T47D (cell line): Measurements from ENCODE around the gene ZNF205.
"Not testable (repeated sequence)": the region's sequence is repeated elsewhere in the genome, so short reads cannot be mapped to it uniquely, and the experiment has no call there.

Source experiments
- DNase-seq, 2 experiments: peaks; one replicate each; pipeline versions ENCODE4 v3.0.0 to v3.0.0-alpha.2; 2011 to 2012; ENCODE audit warnings: low read depth in 1 of 2, low spot score in 1 of 2
- JUND ChIP-seq: IDR thresholded peaks from 2 replicates; pipeline ENCODE4 v1.6.1; 2012; ENCODE audit warnings: low read depth
- in situ Hi-C: cut with HindIII; loops from 2 replicates; pipeline ENCODE4 v1.10.0; 2016; ENCODE audit warnings: low sequenced_read_pairs, low pct_unique_long_range_greater_than_20kb

ZNF205 gene

DNA sequence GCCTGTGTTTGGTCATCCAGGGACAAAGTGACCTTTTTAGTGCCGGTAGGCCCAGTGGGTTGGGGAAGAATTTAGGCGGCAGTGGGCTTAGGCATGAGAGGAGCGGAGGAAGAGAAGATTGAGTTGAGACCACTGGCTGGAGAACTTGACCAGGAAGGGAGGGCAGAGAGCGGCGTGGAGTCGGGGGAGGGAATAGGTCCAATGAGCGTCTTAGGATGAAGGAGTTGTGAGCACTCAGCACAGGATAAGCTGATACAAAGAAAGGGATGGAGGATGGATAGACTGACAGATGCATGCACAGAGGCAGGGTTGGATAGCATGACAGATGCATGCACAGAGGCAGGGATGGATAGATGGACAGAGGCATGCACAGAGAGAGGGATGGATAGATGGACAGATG, 38.9 kb upstream of the ZNF205 start:
- no peak for TF ChIP-seq JUND
- DNase-seq = no peak
- in situ Hi-C loops = no loop called here

DNA sequence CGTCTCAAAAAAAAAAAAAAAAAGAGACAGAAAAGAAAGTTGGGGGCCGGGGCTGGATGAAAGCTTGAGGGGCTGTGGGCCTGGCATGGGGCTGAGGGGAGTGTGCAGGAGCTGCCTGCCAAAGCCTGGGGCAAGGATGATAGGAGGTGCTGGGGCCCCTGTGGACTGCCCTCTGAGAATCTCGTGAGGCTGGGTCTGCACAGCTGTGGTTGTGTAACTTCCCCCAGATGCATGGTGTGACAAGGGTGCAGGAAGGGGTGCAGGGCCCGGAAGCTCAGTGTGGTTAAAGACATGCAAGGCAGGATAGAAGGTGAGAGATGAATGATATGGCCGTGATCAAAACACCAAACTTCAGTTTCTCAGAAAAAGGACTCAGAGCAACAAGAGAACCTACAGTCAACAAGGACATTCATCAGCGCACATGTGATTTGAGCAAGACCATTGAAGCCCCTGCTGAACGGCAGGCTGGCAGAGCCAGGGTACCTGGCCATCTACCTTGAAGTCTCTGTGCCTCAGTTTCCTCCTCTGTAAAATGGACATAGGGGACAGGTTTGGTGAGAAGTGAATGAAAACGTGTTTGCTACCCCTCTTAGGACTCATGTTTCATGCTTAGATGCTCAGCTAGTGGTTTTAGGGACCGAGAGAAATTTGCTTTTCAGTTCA, 37.4 kb upstream of the ZNF205 start:
- DNase-seq = no peak
- in situ Hi-C loops = no loop called here
- TF ChIP-seq JUND = no peak

DNA sequence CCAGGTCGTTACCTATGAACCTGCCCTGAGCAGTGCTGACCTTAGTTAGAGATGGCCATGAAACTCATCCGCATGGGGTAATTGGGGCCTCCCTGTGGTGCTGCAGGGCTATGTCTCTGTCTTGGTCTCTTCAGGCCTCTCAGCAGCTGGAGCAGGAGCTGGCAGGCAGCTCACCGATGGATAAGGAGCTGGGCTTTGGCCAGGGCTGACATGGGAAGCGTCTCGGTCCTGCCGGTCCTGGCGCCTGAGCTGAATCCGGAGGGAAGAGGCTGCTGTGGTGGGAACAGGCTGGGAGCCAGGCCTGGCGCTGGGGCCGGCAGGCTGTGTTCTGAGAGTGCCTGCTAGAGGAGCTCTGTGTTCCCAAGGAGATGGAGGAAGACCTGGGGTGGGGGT, 36.9 kb upstream of the ZNF205 start:
- in situ Hi-C loops = no loop called here
- no peak for TF ChIP-seq JUND
- DNase-seq = no peak

DNA sequence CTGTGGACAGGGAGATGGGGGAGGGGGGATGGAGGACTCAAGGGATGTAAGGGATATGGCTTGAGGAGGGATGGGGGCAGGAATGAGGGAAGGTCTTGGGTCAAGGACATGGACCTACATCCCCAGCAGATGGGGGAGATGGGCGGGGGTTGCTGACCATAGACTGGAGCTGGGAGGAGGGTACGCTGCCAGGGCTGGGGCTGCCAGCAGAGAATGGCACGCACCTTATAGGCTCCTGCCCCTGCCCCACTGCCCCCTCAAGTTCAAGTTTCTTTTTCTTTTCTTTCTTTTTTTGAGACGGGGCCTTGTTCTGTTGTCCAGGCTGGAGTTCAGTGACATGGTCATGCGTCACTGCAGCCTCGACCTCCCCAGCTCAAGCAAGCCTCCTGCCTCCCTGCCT, 36.4 kb upstream of the ZNF205 start:
- in situ Hi-C loops, DNase-seq: not testable (repeated sequence)

DNA sequence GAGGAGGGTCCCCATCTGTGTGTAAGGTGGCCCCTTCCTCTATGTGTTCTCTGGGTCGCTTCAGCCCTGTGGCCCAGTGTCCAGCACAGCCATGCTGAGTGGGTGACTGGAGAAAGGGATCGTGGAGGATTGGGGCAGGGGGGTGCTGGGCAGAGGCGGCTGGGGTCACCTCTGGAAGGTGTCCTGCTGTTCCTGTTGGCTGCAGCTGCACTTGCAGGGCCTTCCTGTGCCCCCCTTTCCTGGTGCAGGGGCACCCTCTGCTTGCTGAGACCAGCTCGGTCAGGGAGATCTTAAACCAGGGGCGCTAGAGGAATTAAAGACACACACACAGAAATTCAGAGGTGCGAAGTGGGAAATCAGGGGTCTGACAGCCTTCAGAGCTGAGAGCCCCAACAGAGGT, 35.8 kb upstream of the ZNF205 start:
- no peak for TF ChIP-seq JUND
- in situ Hi-C loops = no loop called here
- no peak for DNase-seq

DNA sequence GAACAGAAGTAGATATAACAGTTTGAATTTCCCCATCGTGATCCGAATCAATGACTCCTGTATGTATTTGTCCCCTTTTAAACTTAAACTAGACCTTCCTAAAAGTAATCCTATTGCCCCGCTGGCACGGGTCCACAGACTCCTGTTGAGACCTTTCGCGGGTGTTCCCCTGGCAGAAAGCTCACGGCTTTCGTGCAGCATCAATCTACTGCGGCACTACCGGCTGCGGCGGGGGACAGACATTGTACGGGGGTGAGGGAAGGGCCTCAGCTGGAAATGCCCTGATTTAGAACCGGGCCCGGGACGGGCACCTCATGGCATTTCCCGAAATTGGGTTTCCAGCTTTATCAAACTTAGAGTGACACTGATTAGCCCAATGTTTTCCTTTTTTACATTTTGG, 32.4 kb upstream of the ZNF205 start:
- no peak for TF ChIP-seq JUND
- in situ Hi-C loops = no loop called here
- no peak for DNase-seq

DNA sequence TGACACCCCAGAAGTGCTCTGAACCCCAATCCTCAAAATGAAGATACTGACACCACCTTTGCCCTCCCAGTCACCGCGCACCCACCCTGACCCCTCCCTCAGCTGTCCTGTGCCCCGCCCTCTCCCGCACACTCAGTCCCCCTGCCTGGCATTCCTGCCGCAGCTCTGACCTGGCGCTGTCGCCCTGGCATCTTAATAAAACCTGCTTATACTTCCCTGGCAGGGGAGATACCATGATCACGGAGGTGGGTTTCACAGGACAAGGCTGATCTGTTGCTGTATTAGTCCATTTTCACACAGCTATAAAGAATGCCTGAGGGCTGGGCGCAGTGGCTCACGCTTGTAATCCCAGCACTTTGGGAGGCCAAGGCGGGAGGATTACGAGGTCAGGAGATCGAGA, 30.4 kb upstream of the ZNF205 start:
- DNase-seq, in situ Hi-C loops: not testable (repeated sequence)

DNA sequence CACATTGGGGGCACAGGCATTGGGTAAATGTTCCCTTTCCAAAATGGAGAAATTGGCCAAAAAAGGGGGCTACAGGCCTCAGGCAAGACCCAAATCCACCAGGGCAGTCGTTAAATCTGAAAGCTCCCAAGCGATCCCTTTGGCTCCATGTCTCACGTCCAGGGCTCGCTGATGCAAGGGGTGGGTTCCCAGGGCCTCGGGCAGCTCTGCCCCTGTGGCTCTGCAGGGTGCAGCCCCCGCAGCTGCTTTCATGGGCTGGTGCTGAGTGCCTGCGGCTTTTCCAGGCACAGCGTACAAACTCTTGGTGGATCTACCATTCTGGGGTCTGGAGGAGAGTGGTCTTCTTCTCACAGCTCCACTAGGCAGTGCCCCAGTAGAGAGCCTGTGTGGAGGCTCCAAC, 29.0 kb upstream of the ZNF205 start:
- DNase-seq, in situ Hi-C loops: not testable (repeated sequence)

DNA sequence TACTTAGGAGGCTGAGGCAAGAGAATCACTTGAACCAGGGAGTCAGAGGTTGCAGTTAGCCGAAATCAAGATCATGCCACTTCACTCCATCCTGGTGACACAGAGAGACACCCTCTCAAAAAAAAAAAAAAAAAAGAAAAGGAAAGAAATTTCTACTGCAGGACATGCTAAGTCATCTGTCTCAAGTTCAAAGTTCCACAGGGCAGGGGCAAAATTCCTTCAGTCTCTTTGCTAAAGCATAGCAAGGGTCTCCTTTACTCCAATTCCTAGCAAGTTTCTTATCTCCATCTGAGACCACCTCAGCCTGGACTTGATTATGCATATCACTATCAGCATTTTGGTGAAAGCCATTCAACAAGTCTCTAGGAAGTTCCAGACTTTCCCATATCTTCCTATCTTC, 27.9 kb upstream of the ZNF205 start:
- TF ChIP-seq JUND = no peak
- no peak for DNase-seq
- in situ Hi-C loops = no loop called here

DNA sequence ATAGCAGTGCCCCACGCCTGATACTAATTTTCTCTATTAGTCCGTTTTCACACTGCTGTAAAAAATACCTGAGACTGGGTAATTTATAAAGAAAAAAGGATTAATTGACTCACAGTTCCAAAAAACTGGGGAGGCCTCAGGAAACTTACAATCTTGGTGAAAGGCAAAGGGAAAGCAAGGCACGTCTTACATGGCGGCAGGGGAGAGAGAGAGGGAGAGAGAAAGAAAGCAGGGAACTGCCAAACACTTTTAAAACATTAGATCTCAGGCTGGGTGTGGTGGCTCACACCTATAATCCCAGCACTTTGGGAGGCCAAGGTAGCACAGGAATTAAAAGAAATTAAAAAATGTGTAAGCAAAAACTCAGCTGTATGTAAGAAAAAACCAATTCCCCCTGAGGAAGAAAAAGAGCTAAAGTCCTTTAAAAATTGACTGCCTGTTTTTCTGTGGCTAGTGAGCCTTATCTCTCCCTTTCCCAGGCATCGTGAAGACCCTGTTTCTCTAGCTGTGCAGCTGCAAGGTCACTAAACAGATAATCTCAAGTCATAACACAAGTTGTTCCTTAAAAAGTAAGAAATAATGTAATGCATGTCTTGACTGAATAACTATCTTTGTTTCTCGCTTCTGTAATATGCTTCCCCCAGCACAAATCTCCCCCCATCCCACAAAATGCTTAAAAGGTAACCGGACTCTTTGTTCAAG, 27.3 kb upstream of the ZNF205 start:
- in situ Hi-C loops = no loop called here
- no peak for TF ChIP-seq JUND

DNA sequence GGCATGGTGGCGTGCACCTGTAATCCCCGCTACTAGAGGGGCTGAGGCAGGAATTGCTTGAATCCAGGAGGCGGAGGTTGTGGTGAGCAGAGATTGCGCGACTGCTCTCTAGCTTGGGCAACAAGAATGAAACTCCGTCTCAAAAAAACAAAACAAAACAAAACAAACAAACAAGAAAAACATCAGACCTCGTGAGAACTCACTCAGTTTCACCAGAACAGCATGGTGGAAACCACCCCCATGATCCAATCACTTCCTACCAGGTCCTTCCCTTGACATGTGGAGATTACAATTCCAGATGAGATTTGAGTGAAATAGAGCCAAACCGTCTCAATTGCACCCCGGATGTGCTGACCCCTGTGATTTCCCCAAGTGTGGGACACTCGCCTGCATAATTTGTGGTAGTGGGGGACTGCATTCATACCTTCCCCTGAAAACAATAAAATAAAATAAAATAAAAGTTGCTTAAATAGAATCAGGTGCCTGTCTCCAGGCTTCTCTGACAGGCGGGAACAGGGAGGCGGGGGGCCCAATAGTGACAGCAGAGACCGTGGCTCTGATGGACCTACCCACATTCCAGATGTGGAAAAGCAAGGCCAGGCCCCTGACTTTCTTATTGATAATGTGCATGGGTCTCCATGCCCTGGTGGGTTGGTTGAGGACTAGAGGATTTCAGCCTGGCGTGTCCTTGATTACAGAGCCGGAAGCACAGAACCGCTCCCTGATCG, 26.4 kb upstream of the ZNF205 start:
- no peak for DNase-seq
- no peak for TF ChIP-seq JUND
- in situ Hi-C loops = no loop called here

More for the DNA sequence above, 27.3 kb upstream of the ZNF205 start:
- no peak for DNase-seq

DNA sequence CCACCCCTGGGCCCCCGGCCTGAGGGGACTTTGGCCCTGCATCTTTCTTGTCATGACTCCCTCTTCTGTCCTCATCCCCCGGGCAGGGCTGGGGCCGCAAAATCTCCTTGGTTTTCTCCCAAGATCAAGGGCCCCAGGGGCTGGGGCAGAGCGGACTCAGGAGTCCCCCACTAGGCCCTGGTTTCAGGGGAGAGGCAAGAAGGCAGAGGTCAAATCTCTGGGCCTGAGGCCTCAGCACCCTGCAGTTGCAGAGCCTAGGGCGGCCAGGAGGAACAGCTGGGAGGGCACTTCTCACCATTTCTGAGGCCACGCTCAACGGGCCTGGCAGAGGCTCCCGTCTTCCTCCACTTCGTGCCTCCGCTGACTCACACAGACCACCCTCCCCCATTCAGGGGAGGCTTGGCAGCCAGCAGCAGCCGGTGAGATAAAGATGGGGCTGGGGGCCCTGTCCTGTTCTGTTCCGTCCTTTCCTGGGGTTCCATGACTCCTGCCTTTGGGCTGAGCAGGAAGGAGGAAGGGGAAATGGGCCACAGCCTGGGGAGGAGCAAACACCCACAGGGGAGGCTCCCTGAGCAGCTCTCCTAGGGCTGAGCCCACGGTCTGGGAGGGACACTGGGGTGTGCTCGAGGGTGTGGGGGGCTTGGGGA, 25.7 kb upstream of the ZNF205 start:
- TF ChIP-seq JUND = no peak
- no peak for DNase-seq
- in situ Hi-C loops = no loop called here
